CD4-positive, alpha-beta T cell treated with Interleukin-4 for 1 hour (primary cell): ENCODE results near the gene CORO2A.

Source experiments
- DNase-seq, 2 donors: peaks; one replicate each; pipeline ENCODE4 v3.0.0-alpha.2; 2020 to 2022

CORO2A gene

DNA sequence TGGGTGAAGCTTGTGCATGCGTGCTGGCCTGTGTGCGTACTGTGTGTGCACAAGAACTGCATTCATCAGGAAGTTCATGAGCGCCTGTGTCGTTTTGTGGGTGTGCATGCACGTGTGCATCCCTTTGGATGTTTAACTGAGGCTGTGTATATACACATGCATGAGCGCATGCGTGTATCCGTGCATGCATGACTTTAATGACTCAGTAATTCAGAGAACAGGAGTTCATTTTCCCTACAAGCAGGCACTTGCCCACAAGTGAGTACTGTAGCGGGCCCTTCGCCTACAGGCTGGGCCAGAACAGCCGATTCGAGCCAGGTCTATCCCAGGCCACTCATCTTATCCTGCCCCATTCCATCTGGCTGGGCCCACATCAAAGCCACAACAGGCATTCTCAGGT is 29.8 kb downstream of the CORO2A start:
- DNase-seq: no peak

GRCh38 chr9:98161851-98162250 is 30.6 kb downstream of the CORO2A start:
- no peak for DNase-seq

DNA sequence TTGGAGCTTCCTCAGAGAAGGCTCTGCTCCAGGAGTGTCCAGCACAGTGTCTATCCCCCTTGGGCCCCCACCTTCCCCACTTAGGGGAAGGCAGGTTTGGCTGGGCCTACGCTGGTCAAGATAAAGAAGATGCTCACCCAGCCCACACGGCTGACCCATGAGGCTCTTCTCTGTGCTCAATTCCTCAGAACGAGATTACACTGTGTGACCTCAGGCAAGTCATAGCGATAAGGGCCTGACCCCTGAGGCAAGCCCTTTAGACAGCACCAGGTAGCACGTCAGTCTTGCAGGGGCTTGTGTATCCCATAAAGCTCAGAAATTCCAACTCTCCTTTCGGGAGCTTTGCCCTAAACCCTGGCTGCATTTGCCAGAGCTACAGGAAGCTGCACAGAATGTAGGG is 32.6 kb downstream of the CORO2A start:
- no peak for DNase-seq

- no peak for DNase-seq
These were observed 33.1 kb downstream of the CORO2A start for GRCh38 chr9:98159301-98159700.

DNA sequence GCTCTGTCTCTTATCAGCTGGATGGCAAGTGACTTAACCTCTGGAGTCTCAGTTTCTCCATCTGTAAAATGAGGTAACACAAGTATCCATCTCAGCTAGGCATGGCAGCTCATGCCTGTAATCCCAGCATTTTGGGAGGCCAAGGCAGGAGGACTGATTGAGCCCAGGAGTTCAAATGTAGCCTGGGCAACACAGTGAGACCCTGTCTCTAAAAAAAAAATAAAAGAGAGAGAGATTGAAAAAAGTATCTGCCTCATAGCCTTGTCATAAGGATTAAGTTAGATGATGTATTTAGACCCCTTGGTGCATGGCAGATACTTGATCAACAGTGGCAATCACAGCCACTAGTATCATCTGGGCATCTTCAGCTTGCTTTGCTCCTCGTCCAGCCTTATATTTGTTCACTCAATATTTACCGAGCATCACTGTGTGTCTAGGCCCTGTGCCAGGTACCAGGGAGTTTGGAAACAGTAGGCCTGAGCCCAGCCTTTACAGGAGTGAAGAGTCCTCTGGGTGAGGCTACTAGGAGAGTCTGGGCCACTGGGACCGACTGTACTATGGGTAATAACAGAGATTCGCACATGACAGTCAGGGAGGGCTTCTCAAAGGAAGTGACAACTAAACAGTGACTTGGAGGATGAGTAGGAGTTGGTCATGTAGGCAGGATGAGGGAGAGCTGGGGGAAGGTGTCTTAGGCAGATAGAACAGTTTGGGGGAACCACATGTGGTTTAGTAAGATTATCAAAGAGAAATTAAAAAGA is 34.2 kb downstream of the CORO2A start:
- no peak for DNase-seq

- no peak for DNase-seq
These were observed 35.1 kb downstream of the CORO2A start for GRCh38 chr9:98157372-98157771.

DNA sequence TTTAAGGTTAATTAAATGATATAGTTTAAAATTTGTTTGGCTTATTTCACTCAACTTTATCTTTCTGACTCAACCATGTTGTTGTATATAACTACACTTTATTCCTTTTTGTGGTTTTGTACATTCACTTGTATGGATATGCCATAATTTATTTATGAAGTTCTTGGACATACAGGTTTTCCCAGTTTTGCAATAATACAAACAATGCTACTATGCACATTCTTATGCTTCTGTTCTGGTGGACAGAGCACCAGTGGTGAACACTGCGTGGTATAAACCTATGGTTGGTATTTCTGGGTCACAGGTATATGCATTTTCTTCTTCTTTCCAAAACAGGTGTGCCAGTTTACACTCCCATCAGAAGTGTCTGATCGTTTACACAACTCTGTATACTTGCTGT is 37.8 kb downstream of the CORO2A start:
- no peak for DNase-seq

- DNase-seq: no peak
These were observed 39.9 kb downstream of the CORO2A start for GRCh38 chr9:98152526-98152925.

DNA sequence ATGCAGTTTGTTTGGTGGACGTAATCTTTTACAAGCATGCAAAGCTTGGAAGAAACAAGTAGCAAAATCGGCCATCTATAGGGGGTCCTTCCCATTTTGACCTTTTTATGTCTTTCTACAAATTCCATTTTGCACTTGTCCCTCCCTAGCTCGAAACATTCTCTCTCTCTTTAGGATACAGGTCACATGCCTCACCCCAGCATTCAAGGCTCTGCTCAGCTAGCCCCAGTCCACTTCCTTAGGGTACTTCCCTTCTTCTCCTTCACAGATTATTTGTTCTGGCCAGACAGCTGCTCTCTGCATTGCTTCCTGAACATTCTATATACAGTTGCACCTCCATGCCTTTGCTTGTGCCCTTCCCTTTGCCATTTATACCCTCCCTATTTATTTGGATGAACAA is 41.7 kb downstream of the CORO2A start:
- no peak for DNase-seq

- DNase-seq: no peak
These were observed 42.3 kb downstream of the CORO2A start for GRCh38 chr9:98150164-98150563.

GRCh38 chr9:98149422-98149821 is 43.0 kb downstream of the CORO2A start:
- DNase-seq: no peak

GRCh38 chr9:98148486-98148885 is 44.0 kb downstream of the CORO2A start:
- DNase-seq: no peak

- DNase-seq: no peak
These were observed 44.9 kb downstream of the CORO2A start for GRCh38 chr9:98147582-98147981.

- DNase-seq: peak in 1 of 2 donors; percentile 64
These were observed 46.1 kb downstream of the CORO2A start for GRCh38 chr9:98146101-98146991.

- DNase-seq: no peak
These were observed 47.8 kb downstream of the CORO2A start for GRCh38 chr9:98144631-98145030.

DNA sequence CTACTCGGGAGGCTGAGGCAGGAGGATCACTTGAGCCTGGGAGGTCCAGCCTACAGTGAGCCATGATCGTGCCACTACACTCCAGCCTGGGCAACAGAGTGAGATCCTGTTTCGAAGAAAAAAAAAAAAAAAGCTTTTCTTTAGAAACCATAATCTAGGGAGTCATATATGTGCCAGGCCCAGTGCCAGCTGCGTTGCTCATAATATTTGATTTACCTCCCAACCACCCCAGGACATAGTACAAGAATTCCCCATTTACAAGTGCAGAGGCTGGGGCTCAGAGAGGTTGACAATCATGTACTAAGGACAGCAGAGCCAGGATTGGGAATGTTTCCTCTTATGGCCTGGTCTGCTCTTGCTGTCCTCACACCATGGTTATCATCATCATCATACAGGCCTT is 48.4 kb downstream of the CORO2A start:
- no peak for DNase-seq

- DNase-seq: no peak
These were observed 49.4 kb downstream of the CORO2A start for GRCh38 chr9:98142925-98143481.

DNA sequence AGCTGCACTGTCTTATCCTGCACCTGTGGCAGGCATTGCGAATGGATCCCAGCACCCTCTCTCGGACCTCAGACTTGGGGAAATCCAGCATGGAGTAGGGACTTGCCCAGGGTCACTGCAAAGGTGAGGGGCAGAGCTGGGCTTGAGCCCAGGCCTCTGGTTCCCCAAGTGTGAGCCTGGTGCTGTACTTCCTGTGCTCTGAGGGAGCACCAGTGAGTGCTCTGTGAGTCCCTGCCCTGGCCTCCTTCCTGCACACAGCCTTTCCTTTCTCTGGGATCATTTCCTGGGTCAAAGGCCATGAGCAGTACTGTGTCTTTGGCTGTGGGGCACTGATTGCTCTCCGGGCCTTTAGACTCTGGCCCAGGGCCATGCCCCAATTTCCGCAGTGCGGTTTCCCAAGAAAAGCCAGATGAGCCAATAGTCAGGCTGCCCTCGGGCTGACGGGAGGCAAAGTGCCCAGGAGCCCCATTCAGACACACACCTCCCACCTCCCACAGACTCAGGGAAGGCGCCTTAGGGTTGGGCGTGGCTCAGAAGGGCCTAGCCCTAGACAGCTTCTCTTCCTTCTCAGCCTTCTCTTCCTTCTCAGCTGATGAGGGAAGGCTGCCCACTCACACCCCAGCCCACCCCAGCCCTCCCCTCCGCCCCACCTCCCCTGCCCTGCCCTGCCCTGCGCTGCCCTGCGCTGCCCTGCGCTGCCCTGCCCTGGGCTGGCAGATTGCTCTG is 50.1 kb downstream of the CORO2A start:
- DNase-seq: no peak

DNA sequence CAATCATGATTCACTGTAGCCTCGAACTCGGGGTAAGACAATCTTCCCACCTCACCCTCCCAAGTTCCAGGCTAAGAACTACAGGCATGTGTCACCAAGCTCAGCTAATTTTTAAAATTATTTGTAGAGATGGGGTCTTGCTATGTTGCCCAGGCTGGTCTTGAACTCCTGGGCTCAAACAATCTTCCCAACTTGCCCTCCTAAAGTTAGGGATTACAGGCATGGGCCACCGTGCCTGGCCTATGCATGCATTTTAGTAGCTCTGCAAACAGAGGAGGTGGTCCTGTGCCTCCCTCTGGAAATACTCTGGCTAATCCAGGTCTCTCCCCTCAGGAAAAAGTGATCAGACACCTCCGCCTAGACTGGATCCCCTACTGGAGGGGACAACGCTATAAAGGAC is 51.9 kb downstream of the CORO2A start:
- no peak for DNase-seq

- no peak for DNase-seq
These were observed 55.9 kb downstream of the CORO2A start for GRCh38 chr9:98136489-98136888.

DNA sequence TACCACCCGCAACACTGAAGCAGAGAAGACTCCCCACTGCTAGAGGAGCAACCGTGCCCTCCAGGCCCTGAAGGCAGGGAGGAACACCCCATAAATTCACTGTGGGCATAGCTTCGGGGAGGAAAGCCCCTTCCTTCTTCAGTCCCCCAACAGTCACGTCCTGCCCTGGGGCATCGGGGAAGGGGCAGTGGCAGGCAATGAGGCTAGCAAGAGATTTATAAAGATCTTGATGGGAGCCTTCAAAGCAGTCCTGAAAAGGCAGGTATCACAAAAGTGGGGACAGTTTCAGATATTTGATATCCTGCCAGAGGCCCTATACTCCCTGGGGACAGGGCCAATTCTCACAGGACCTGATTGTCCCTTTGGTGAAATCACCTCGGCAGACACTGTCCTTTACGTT is 56.5 kb downstream of the CORO2A start:
- no peak for DNase-seq

DNA sequence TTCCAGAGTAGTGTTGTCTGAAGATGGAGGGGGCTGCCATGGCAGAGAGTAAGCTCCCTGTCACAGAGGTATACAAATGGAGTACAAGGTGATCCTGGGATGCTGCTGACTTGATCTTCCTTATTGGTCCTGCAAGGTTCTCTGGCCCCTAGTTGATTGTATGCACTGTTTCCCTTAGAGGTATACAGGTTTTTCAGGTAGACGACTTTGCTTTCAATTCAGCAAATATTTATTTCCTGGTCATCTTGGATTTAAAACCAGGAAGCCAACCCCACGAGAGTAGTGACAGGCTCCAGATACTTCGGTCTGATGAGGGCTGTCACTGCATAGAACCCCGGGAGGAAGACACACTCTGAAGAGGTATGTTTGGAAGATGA is 56.9 kb downstream of the CORO2A start:
- DNase-seq: no peak
